Measurements from ENCODE around the gene NKX1-1.
"Not testable (repeated sequence)": the region's sequence is repeated elsewhere in the genome, so short reads cannot be mapped to it uniquely, and the experiment has no call there.

NKX1-1 gene

DNA sequence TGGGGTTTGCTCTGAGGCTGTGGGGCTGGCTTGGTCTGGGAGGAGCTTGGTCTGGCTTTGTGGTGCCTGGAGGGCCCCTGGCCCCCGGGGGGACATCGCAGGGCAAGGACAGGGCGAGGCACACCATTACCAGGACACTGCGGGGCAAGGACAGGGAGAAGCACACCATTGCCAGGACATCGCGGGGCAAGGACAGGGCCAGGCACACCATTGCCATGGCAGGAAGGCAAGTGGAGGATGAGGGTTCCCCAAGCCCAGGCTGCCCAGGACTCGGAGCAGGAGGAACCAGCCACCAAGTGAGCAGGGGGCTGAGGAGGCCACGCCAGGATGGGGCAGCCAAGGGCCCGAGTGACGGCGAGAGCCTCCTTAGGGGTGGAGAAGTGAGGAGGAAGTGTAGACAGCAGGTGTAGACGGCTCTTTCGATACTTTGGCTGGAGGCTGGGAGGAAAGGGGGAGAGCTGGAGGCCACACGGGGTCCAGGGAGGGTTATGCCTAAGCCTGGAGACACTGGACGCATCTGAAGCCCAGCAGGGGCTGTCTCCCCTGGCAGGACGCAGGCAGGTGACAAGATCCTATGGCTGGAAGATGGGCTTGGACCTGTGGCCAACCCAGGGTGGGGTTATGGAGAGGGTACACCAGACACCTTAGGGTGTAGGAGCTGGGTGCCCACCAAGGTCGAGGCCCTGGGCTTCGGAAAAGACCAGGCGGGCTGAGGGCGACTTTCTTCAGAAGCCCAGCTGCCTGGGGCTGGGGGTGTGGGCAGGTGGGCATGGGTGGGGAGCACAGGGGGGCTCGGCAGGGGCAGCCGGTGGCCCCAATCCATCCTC is 7.3 kb downstream of the NKX1-1 start:
- DNase-seq, result no peak
- Histone ChIP-seq H3K36me3 (replicated peaks; ENCODE audit: insufficient read depth, low read length) (no peaks in the 10 kb centered on the region), H3K27ac (ENCODE audit: low read length) (no peak overlapping the region), H3K9ac (ENCODE audit: low read length) (no peak overlapping the region), H3K9me3 (replicated peaks; ENCODE audit: insufficient read depth, low read length) (no peaks in the 10 kb centered on the region), H3K4me2 (ENCODE audit: low read depth, low read length) (no peak overlapping the region), H3K4me1 (ENCODE audit: low read length) (no peaks in the 10 kb centered on the region), H3F3A (ENCODE audit: insufficient read depth, low read length) (no peaks in the 10 kb centered on the region), H2AFZ (ENCODE audit: low read length) (no peak overlapping the region), H3K9me2 (replicated peaks; ENCODE audit: insufficient read depth, low read length) (no peaks in the 10 kb centered on the region), H4K20me1 (ENCODE audit: insufficient read depth, low read length) (no peaks in the 10 kb centered on the region), H3K79me2 (ENCODE audit: low read length) (no peaks in the 10 kb centered on the region), H3K4me3 (ENCODE audit: low read length) (no peak overlapping the region), H3K27me3 (replicated peaks; ENCODE audit: insufficient read depth, low read length) (no peaks in the 10 kb centered on the region)
- TF ChIP-seq EZH2 (optimal IDR thresholded peaks at IDR 0.05; ENCODE audit: low read depth, low read length) (no peak), EZH2phosphoT487 (IDR thresholded peaks at IDR 0.05; ENCODE audit: low read length) (no peak)
- TF ChIP-seq, protein P1, sequence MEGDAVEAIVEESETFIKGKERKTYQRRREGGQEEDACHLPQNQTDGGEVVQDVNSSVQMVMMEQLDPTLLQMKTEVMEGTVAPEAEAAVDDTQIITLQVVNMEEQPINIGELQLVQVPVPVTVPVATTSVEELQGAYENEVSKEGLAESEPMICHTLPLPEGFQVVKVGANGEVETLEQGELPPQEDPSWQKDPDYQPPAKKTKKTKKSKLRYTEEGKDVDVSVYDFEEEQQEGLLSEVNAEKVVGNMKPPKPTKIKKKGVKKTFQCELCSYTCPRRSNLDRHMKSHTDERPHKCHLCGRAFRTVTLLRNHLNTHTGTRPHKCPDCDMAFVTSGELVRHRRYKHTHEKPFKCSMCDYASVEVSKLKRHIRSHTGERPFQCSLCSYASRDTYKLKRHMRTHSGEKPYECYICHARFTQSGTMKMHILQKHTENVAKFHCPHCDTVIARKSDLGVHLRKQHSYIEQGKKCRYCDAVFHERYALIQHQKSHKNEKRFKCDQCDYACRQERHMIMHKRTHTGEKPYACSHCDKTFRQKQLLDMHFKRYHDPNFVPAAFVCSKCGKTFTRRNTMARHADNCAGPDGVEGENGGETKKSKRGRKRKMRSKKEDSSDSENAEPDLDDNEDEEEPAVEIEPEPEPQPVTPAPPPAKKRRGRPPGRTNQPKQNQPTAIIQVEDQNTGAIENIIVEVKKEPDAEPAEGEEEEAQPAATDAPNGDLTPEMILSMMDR (IDR thresholded peaks at IDR 0.05; ENCODE audit: low read length), result no peak

DNA sequence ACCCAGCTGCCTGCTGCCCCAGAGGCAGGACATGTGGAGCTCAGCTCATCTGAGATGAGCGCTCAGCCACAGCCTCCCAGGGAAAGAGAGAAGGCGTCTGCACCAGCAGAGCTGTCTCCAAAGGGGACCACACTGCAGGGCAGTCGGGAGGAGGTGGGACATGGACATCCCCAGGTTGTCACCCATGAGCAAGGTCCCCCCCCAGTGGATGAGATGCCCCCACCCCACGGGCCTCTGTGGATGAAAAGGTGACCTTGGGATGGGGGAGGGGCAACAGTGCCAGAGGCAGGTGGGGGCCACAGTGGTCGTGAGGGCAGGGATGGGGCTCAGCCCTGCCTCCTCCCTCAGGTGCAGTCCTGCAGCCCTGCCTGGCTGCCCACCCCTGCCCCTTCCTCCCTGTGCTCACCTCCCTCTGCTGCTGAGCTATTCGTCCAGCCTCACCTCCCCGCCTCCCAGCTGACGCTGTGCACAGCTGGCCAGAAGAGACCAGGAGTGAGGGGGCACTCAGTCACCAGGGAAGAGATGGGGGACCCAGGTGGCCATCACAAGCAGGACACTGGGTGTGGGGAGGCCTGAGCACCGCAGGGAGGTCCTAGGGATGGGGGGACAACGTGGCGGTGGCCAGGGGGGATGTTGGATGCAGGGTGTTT is 9.3 kb downstream of the NKX1-1 start:
- no peaks in the 10 kb centered on the region for H3K9me2 ChIP-seq (replicated peaks; ENCODE audit: insufficient read depth, low read length)
- H4K20me1 ChIP-seq (ENCODE audit: insufficient read depth, low read length), result no peaks in the 10 kb centered on the region
- H3K79me2 ChIP-seq (ENCODE audit: low read length), result no peaks in the 10 kb centered on the region
- H2AFZ ChIP-seq (ENCODE audit: low read length), result no peak overlapping the region
- H3F3A ChIP-seq (ENCODE audit: insufficient read depth, low read length), result no peaks in the 10 kb centered on the region
- H3K4me1 ChIP-seq (ENCODE audit: low read length), result no peaks in the 10 kb centered on the region
- no peak overlapping the region for H3K9ac ChIP-seq (ENCODE audit: low read length)
- no peak for DNase-seq
- H3K27ac ChIP-seq (ENCODE audit: low read length), result no peak overlapping the region
- no peak overlapping the region for H3K4me2 ChIP-seq (ENCODE audit: low read depth, low read length)
- TF ChIP-seq, protein P1 (IDR thresholded peaks at IDR 0.05; ENCODE audit: low read length), result no peak
- TF ChIP-seq EZH2 (optimal IDR thresholded peaks at IDR 0.05; ENCODE audit: low read depth, low read length), result no peak
- TF ChIP-seq EZH2phosphoT487 (IDR thresholded peaks at IDR 0.05; ENCODE audit: low read length), result no peak
- H3K4me3 ChIP-seq (ENCODE audit: low read length), result no peak overlapping the region
- H3K27me3 ChIP-seq (replicated peaks; ENCODE audit: insufficient read depth, low read length), result no peaks in the 10 kb centered on the region
- no peaks in the 10 kb centered on the region for H3K9me3 ChIP-seq (replicated peaks; ENCODE audit: insufficient read depth, low read length)
- H3K36me3 ChIP-seq (replicated peaks; ENCODE audit: insufficient read depth, low read length), result no peaks in the 10 kb centered on the region

DNA sequence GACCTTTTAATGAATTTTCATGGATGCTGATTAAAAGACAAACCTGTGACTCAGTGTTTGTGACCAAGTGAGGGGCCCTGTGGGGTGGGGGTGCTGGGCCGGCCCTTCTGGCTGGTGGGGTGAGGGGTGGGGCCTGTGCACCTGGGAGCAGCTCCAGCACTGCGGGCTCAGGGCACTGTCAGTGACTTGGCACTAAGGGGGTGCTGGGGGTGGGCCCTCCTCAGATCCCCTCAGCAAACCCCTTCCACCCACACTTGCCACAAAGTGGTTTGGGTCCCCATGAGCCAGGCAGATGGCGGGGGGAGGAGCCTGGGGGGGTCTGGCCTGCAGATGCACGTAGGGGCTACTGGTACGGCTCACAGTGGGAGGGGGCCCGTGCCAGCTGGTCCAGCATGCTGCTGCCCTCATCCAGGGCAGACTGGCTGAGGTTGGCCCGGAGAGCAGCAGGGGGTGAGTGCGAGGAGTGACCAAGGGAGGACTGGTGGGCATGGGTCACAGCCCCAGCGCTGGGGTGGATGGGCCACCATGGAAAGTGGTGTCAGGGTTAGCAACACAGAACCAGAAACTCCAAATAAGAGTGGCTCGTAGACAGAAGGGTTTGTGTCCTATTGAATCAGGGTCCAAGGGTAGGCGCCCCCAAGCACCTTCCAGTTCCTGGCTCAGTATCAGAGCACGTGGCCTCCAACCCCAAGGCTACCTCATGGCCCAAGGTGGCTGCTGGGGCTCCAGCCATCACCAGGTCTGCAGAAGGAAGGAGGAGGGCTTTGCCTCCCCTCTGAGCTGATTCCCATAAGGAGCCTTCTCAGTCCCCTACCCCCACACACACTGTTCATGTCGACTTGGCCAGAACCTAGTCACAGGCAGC is 10.1 kb downstream of the NKX1-1 start:
- Histone ChIP-seq H3K27ac (ENCODE audit: low read length) (no peak overlapping the region), H3K9me3 (replicated peaks; ENCODE audit: insufficient read depth, low read length) (no peaks in the 10 kb centered on the region), H3K9me2 (replicated peaks; ENCODE audit: insufficient read depth, low read length) (no peaks in the 10 kb centered on the region), H3K4me3 (ENCODE audit: low read length) (no peak overlapping the region), H3K27me3 (replicated peaks; ENCODE audit: insufficient read depth, low read length) (no peaks in the 10 kb centered on the region), H3K9ac (ENCODE audit: low read length) (no peak overlapping the region), H3K36me3 (replicated peaks; ENCODE audit: insufficient read depth, low read length) (no peaks in the 10 kb centered on the region), H2AFZ (ENCODE audit: low read length) (no peak overlapping the region), H3K79me2 (ENCODE audit: low read length) (no peaks in the 10 kb centered on the region), H4K20me1 (ENCODE audit: insufficient read depth, low read length) (no peaks in the 10 kb centered on the region), H3F3A (ENCODE audit: insufficient read depth, low read length) (no peaks in the 10 kb centered on the region), H3K4me2 (ENCODE audit: low read depth, low read length) (no peak overlapping the region), H3K4me1 (ENCODE audit: low read length) (no peaks in the 10 kb centered on the region)
- TF ChIP-seq EZH2phosphoT487 (IDR thresholded peaks at IDR 0.05; ENCODE audit: low read length), result no peak
- no peak for TF ChIP-seq EZH2 (optimal IDR thresholded peaks at IDR 0.05; ENCODE audit: low read depth, low read length)
- TF ChIP-seq, protein P1 (IDR thresholded peaks at IDR 0.05; ENCODE audit: low read length), result no peak
- DNase-seq, result no peak

DNA sequence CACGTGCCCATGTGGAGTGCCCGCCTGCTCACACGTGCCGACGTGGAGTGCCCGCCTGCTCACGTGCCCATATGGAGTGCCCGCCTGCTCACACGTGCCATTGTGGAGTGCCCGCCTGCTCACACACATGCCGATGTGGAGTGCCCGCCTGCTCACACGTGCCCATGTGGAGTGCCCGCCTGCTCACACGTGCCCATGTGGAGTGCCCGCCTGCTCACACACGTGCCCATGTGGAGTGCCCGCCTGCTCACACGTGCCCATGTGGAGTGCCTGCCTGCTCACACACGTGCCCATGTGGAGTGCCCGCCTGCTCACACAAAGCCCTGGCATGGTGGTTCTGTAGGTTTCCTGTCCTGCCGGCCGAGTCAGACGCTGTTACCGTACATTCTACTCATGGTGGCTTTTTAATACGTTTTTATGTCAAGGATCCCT is 10.8 kb downstream of the NKX1-1 start:
- H4K20me1 ChIP-seq (ENCODE audit: insufficient read depth, low read length); H3F3A ChIP-seq (ENCODE audit: insufficient read depth, low read length); H3K9me2 ChIP-seq (replicated peaks; ENCODE audit: insufficient read depth, low read length); H3K27me3 ChIP-seq (replicated peaks; ENCODE audit: insufficient read depth, low read length); H3K4me2 ChIP-seq (ENCODE audit: low read depth, low read length); DNase-seq; H3K79me2 ChIP-seq (ENCODE audit: low read length); H3K9me3 ChIP-seq (replicated peaks; ENCODE audit: insufficient read depth, low read length); H3K27ac ChIP-seq (ENCODE audit: low read length); H3K4me3 ChIP-seq (ENCODE audit: low read length); H2AFZ ChIP-seq (ENCODE audit: low read length); H3K4me1 ChIP-seq (ENCODE audit: low read length); H3K36me3 ChIP-seq (replicated peaks; ENCODE audit: insufficient read depth, low read length); H3K9ac ChIP-seq (ENCODE audit: low read length): not testable (repeated sequence)

Data from MM.1S (cell line).